ENCODE data around the gene ARID4B.

GRCh38 chr1:235367000-235367908 is 39.3 kb upstream of the ARID4B start, which contains the start of gene TBCE:
- TF ChIP-seq CTCF (conservative IDR thresholded peaks at IDR 0.05; ENCODE audit: low read depth, low read length) (no peak), EZH2 (IDR thresholded peaks at IDR 0.05; ENCODE audit: borderline replicate concordance, low read depth, low read length, poor library complexity, severe bottlenecking) (no peak)

Data from A673 (cell line).